OCI-LY1 (cell line): Measurements from ENCODE around the gene CRIM1.

Experiments
- CTCF ChIP-seq: fragments of 200-600 bp; sonication (generic), shearing (Covaris generic); IDR thresholded peaks from 2 replicates; pipeline ENCODE4 v1.5.1; 2017; ENCODE audit warnings: mild to moderate bottlenecking, antibody characterized with exemption, low read length, moderate library complexity, mixed read lengths
- EZH2 ChIP-seq: fragments of 200-600 bp; sonication (generic), shearing (Covaris generic); IDR thresholded peaks from 2 replicates; pipeline ENCODE4 v1.8.0; 2017; ENCODE audit warnings: borderline replicate concordance, mixed run types, mild to moderate bottlenecking, antibody characterized with exemption, low read length, moderate library complexity, mixed read lengths

GRCh38 chr2:36326286-36326685, 29.3 kb upstream of the CRIM1 start:
- no peak for TF ChIP-seq CTCF
- TF ChIP-seq EZH2: no peak
